Nephron progenitor cell (in vitro differentiated cells): ENCODE measurements around the gene SMTN.

Source experiments
- DNase-seq: peaks from one replicate; pipeline ENCODE4 v3.0.0; 2021
- H3K27ac Mint-ChIP-seq: 2 replicates; pipeline ENCODE4 v1.8.0; 2021; ENCODE audit warnings: mild to moderate bottlenecking, moderate library complexity, mixed read lengths
- H3K27me3 Mint-ChIP-seq: 2 replicates; pipeline ENCODE4 v1.8.0; 2021; ENCODE audit warnings: mild to moderate bottlenecking, low read depth, mixed read lengths; ENCODE audit not compliant: poor library complexity
- H3K36me3 Mint-ChIP-seq: 2 replicates; pipeline ENCODE4 v1.8.0; 2021; ENCODE audit warnings: low read depth, mixed read lengths
- H3K4me1 Mint-ChIP-seq: 2 replicates; pipeline ENCODE4 v1.8.0; 2021; ENCODE audit warnings: mixed read lengths
- H3K4me3 Mint-ChIP-seq: 2 replicates; pipeline ENCODE4 v1.8.0; 2021; ENCODE audit warnings: mild to moderate bottlenecking, moderate library complexity, mixed read lengths
- H3K9me3 Mint-ChIP-seq: 2 replicates; pipeline ENCODE4 v1.8.0; 2021; ENCODE audit warnings: mild to moderate bottlenecking, moderate library complexity, mixed read lengths
- TF ChIP-seq, protein P1 (sequence below): fragments of 200-600 bp; sonication (generic); IDR thresholded peaks from 2 replicates; pipeline ENCODE4 v1.5.0; 2021; ENCODE audit warnings: antibody characterized with exemption

Gene SMTN

DNA sequence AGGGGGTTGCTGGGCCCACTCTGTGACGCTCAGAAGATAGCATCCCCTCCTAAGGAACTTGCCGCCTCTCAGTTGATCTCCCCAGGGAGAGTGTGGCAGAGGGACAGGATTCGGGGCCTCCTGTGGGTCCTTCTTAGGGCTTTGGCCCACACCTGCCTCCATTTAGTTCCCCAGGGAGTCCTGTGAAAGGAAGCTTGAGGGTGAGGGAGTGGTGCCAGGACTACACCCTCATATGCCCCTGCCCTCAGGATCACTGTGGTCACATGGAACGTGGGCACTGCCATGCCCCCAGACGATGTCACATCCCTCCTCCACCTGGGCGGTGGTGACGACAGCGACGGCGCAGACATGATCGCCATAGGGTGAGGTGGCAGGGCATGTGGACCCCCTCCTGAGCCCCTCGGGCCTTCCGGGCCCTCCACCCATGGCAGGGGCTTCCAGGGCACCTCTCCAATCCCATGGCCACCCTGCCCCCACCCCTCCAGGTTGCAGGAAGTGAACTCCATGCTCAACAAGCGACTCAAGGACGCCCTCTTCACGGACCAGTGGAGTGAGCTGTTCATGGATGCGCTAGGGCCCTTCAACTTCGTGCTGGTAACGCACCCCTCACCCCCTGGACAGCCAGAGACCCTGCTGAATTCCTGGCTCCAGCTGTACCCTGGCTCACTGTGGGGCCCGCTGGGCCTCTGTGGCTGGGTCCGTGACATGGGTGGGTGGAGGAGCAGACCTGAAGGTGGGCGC is 45.2 kb downstream of the SMTN start:
- Mint-ChIP-seq H3K27me3 (peaks cover 5% of the 10 kb centered on the region), H3K4me3 (no peak overlapping the region), H3K27ac (no peak overlapping the region), H3K36me3 (no peaks in the 10 kb centered on the region), H3K9me3 (no peaks in the 10 kb centered on the region), H3K4me1 (peaks cover 16% of the 10 kb centered on the region)
- TF ChIP-seq, protein P1, sequence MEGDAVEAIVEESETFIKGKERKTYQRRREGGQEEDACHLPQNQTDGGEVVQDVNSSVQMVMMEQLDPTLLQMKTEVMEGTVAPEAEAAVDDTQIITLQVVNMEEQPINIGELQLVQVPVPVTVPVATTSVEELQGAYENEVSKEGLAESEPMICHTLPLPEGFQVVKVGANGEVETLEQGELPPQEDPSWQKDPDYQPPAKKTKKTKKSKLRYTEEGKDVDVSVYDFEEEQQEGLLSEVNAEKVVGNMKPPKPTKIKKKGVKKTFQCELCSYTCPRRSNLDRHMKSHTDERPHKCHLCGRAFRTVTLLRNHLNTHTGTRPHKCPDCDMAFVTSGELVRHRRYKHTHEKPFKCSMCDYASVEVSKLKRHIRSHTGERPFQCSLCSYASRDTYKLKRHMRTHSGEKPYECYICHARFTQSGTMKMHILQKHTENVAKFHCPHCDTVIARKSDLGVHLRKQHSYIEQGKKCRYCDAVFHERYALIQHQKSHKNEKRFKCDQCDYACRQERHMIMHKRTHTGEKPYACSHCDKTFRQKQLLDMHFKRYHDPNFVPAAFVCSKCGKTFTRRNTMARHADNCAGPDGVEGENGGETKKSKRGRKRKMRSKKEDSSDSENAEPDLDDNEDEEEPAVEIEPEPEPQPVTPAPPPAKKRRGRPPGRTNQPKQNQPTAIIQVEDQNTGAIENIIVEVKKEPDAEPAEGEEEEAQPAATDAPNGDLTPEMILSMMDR: no peak
- DNase-seq: no peak

DNA sequence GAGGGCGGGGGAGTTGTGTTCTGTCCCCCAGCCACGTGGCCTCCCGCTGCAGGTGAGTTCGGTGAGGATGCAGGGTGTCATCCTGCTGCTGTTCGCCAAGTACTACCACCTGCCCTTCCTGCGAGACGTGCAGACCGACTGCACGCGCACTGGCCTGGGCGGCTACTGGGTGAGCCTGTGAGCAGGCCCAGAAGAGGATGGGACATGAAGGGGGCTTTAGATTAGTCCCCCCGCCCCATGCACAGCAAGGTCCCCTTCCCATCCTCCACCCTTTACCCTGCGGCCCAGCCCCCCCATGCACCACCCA is 45.7 kb downstream of the SMTN start:
- Mint-ChIP-seq H3K9me3 (no peaks in the 10 kb centered on the region), H3K4me1 (peaks cover 17% of the 10 kb centered on the region), H3K27ac (no peak overlapping the region), H3K27me3 (peaks cover 5% of the 10 kb centered on the region), H3K4me3 (no peak overlapping the region), H3K36me3 (no peaks in the 10 kb centered on the region)
- TF ChIP-seq, protein P1: no peak
- no peak for DNase-seq

DNA sequence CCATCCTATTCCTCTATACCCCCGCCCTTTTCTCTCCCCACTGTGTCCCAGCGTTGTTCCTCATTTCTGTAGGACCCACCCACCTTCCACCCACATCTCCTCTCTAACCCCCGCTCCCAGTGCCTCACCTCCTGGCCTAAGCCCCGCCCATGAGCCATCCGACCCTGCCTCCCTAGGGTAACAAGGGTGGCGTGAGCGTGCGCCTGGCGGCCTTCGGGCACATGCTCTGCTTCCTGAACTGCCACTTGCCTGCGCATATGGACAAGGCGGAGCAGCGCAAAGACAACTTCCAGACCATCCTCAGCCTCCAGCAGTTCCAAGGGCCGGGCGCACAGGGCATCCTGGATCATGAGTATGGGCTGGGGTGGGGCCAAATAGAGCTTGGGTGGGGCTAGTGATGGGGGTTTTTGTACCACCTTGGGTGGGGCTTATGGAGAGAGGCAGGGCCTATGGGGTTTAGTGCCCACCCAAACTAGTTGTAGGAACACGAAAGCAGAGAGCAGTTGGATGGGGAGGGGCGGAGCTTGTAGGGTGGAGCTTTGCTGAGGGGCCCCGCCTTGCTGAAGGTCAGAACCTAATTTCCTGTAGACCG is 46.2 kb downstream of the SMTN start:
- H3K4me1 Mint-ChIP-seq: peaks cover 18% of the 10 kb centered on the region
- peaks cover 5% of the 10 kb centered on the region for H3K27me3 Mint-ChIP-seq
- H3K36me3 Mint-ChIP-seq: no peaks in the 10 kb centered on the region
- no peaks in the 10 kb centered on the region for H3K9me3 Mint-ChIP-seq
- no peak for DNase-seq
- no peak overlapping the region for H3K27ac Mint-ChIP-seq
- TF ChIP-seq, protein P1: no peak
- H3K4me3 Mint-ChIP-seq: no peak overlapping the region

DNA sequence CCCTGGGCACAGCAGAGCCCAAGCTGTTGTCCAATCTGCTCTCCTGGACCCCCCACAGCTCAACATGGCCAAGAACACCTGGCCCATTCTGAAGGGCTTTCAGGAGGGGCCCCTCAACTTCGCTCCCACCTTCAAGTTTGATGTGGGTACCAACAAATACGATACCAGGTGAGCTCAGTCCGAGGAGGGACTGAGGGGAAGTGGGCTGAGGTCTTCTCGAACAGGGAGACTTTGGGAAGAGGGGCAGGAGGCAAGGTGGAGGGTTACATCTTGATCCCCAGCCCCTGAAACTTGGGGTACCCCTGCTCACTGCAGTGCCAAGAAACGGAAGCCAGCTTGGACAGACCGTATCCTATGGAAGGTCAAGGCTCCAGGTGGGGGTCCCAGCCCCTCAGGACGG is 47.0 kb downstream of the SMTN start:
- H3K9me3 Mint-ChIP-seq: no peaks in the 10 kb centered on the region
- no peak overlapping the region for H3K27ac Mint-ChIP-seq
- TF ChIP-seq, protein P1: no peak
- no peak for DNase-seq
- H3K36me3 Mint-ChIP-seq: no peaks in the 10 kb centered on the region
- H3K4me3 Mint-ChIP-seq: no peak overlapping the region
- H3K4me1 Mint-ChIP-seq: peaks cover 14% of the 10 kb centered on the region
- H3K27me3 Mint-ChIP-seq: peaks cover 5% of the 10 kb centered on the region

DNA sequence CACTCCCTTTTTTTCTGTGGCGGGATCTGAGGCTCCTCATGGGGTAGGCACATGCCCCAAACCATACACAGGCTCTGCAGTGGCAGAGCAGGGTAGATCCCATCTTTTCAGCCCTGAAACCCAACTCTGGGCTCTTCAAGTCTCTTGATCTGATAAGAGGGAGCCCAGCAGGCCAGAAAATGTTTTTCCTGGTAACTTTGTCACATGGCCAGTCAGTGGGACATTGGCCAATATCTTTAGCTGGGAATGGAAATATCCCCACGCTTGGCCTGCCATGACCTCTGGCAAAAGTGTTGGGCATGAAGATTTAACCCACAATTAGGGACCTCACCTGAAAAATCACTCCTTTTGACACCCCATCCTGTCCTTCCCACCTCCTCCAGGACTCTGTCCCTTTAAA is 49.8 kb downstream of the SMTN start:
- Mint-ChIP-seq H3K4me1 (peaks cover 9% of the 10 kb centered on the region), H3K9me3 (no peaks in the 10 kb centered on the region), H3K36me3 (no peaks in the 10 kb centered on the region), H3K27me3 (no peaks in the 10 kb centered on the region), H3K27ac (no peak overlapping the region), H3K4me3 (no peak overlapping the region)
- DNase-seq: no peak
- TF ChIP-seq, protein P1: no peak

DNA sequence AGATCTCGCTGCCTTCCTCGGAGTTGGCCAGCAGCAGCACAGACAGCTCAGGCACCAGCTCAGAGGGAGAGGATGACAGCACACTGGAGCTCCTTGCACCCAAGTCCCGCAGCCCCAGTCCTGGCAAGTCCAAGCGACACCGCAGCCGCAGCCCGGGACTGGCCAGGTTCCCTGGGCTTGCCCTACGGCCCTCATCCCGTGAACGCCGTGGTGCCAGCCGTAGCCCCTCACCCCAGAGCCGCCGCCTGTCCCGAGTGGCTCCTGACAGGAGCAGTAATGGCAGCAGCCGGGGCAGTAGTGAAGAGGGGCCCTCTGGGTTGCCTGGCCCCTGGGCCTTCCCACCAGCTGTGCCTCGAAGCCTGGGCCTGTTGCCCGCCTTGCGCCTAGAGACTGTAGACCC is 52.8 kb downstream of the SMTN start:
- peaks cover 4% of the 10 kb centered on the region for H3K27me3 Mint-ChIP-seq
- H3K4me3 Mint-ChIP-seq: no peak overlapping the region
- DNase-seq: no peak
- H3K9me3 Mint-ChIP-seq: no peaks in the 10 kb centered on the region
- H3K36me3 Mint-ChIP-seq: peaks cover 4% of the 10 kb centered on the region
- no peak overlapping the region for H3K27ac Mint-ChIP-seq
- peaks cover 15% of the 10 kb centered on the region for H3K4me1 Mint-ChIP-seq
- TF ChIP-seq, protein P1: no peak
